Liver (tissue), 3 donors: Measurements from ENCODE around the gene PROC.

Experiments
- CTCF ChIP-seq: fragments of 150-350 bp; IDR thresholded peaks from 2 replicates; pipeline ENCODE4 v1.5.1; 2017; ENCODE audit warnings: improper control_type of control experiment, low read depth, low read length; ENCODE audit not compliant: missing input control
- JUND ChIP-seq, 2 donors: IDR thresholded peaks; 2 replicates each; pipeline ENCODE4 v1.6.1; 2016; ENCODE audit warnings: antibody characterized with exemption in 2 of 2
- MAX ChIP-seq: IDR thresholded peaks from 2 replicates; pipeline ENCODE4 v1.6.1; 2016; ENCODE audit warnings: antibody characterized with exemption
- RAD21 ChIP-seq, 2 donors: IDR thresholded peaks; 2 replicates each; pipeline ENCODE4 v1.6.1; 2016; ENCODE audit warnings: antibody characterized with exemption in 2 of 2, mild to moderate bottlenecking in 2 of 2
- REST ChIP-seq: IDR thresholded peaks from 2 replicates; pipeline ENCODE4 v1.6.1; 2016; ENCODE audit warnings: antibody characterized with exemption, mild to moderate bottlenecking
- YY1 ChIP-seq: IDR thresholded peaks from 2 replicates; pipeline ENCODE4 v1.6.1; 2016; ENCODE audit warnings: antibody characterized with exemption, mild to moderate bottlenecking
- ZBTB33 ChIP-seq: IDR thresholded peaks from 2 replicates; pipeline ENCODE4 v1.6.1; 2016; ENCODE audit warnings: antibody characterized with exemption
- donor health status: healthy.
- donor health status: healthy.

- TF ChIP-seq CTCF (no peak), REST (no peak), RAD21 (IDR thresholded peaks at IDR 0.05) (no peak), ZBTB33 (no peak), MAX (no peak), JUND (IDR thresholded peaks at IDR 0.05) (no peak), YY1 (no peak)
These were observed 46.4 kb downstream of the PROC start for GRCh38 chr2:127464470-127465257.
